Mesendoderm (in vitro differentiated cells): ENCODE data around the gene ZC3H4.
A peak's percentile ranks its signal among the peaks of the same experiment; 100 is the strongest.

Experiments used
- DNase-seq: peaks from one replicate; pipeline ENCODE4 v3.0.0; 2013
- H2AK5ac ChIP-seq: 2 replicates; pipeline ENCODE4 v1.6.1; 2013; ENCODE audit warnings: low read length, inconsistent platforms
- H2BK120ac ChIP-seq: 2 replicates; pipeline ENCODE4 v1.6.1; 2013; ENCODE audit warnings: low read depth, mild to moderate bottlenecking, low read length, moderate library complexity, mixed read lengths
- H2BK15ac ChIP-seq: replicated peaks from 2 replicates; pipeline ENCODE4 v1.6.1; 2013; ENCODE audit warnings: low read depth, mild to moderate bottlenecking, moderate library complexity
- H2BK5ac ChIP-seq: 2 replicates; pipeline ENCODE4 v1.6.1; 2013; ENCODE audit warnings: low read length, inconsistent platforms
- H3K18ac ChIP-seq: 2 replicates; pipeline ENCODE4 v1.6.1; 2013; ENCODE audit warnings: mild to moderate bottlenecking, low read length, mixed read lengths
- H3K23ac ChIP-seq: one replicate; pipeline ENCODE4 v1.6.1; 2013; ENCODE audit warnings: low read length
- H3K27ac ChIP-seq: 2 replicates; pipeline ENCODE4 v1.5.1; 2013; ENCODE audit warnings: low read depth, mild to moderate bottlenecking, inconsistent platforms, low read length, moderate library complexity
- H3K27me3 ChIP-seq: 2 replicates; pipeline ENCODE4 v1.6.1; 2013; ENCODE audit warnings: low read length, control low read depth, mild to moderate bottlenecking, inconsistent platforms; ENCODE audit not compliant: insufficient read depth, poor library complexity
- H3K36me3 ChIP-seq: 2 replicates; pipeline ENCODE4 v1.6.1; 2013; ENCODE audit warnings: low read length, inconsistent platforms; ENCODE audit not compliant: control insufficient read depth, insufficient read depth
- H3K4ac ChIP-seq: one replicate; pipeline ENCODE4 v1.6.1; 2013; ENCODE audit warnings: low read depth, mild to moderate bottlenecking, low read length, moderate library complexity
- H3K4me1 ChIP-seq: 2 replicates; pipeline ENCODE4 v1.6.1; 2013; ENCODE audit warnings: low read depth, low read length, inconsistent platforms; ENCODE audit not compliant: control insufficient read depth
- H3K4me2 ChIP-seq: 2 replicates; pipeline ENCODE4 v1.6.1; 2013; ENCODE audit warnings: low read length
- H3K4me3 ChIP-seq: 2 replicates; pipeline ENCODE4 v1.5.1; 2013; ENCODE audit warnings: mild to moderate bottlenecking, low read length
- H3K56ac ChIP-seq: one replicate; pipeline ENCODE4 v1.6.1; 2013; ENCODE audit warnings: low read length
- H3K79me1 ChIP-seq: 2 replicates; pipeline ENCODE4 v1.6.1; 2013; ENCODE audit warnings: low read length, inconsistent platforms
- H3K79me2 ChIP-seq: 2 replicates; pipeline ENCODE4 v1.6.1; 2013; ENCODE audit warnings: mild to moderate bottlenecking, low read length; ENCODE audit not compliant: control insufficient read depth, insufficient read depth
- H3K9ac ChIP-seq: 2 replicates; pipeline ENCODE4 v1.6.1; 2013; ENCODE audit warnings: low read length, inconsistent platforms
- H4K5ac ChIP-seq: one replicate; pipeline ENCODE4 v1.6.1; 2013; ENCODE audit warnings: low read length
- H4K8ac ChIP-seq: one replicate; pipeline ENCODE4 v1.6.1; 2013; ENCODE audit warnings: low read depth, mild to moderate bottlenecking, control low read depth, low read length, moderate library complexity
- WGBS: extraction: QIAGEN DNeasy Blood & Tissue Kit; methylation state at CpG from one replicate; pipeline ENCODE4 v1.1.7; 2013; ENCODE audit warnings: low lambda C conversion rate, missing lambda C conversion rate; ENCODE audit not compliant: insufficient coverage; ENCODE audit errors: extremely low coverage; 5-methylcytosine and 5-hydroxymethylcytosine counted together

Gene ZC3H4

GRCh38 chr19:47111682-47112165 is 1.9 kb downstream of the ZC3H4 start:
- H3K56ac ChIP-seq: peak overlapping the region; percentile 99
- peak overlapping the region; percentile 54 for H2BK5ac ChIP-seq
- H3K18ac ChIP-seq: peak overlapping the region; percentile 98
- no peak for DNase-seq
- peak overlapping the region; percentile 100 for H3K4ac ChIP-seq
- peak overlapping the region; percentile 41 for H4K8ac ChIP-seq
- H4K5ac ChIP-seq: peak overlapping the region; percentile 88
- no CpG with 5 or more reads among the region's 24 CpGs for WGBS
- peak overlapping the region; percentile 95 for H2BK120ac ChIP-seq
- no peak overlapping the region for H2BK15ac ChIP-seq
- H3K9ac ChIP-seq: peak overlapping the region; percentile 99
- H3K4me2 ChIP-seq: peak overlapping the region; percentile 77
- no peaks in the 10 kb centered on the region for H3K4me1 ChIP-seq
- peak overlapping the region; percentile 54 for H2AK5ac ChIP-seq
- H3K27me3 ChIP-seq: no peaks in the 10 kb centered on the region
- peak overlapping the region; percentile 15 for H3K23ac ChIP-seq
- peaks cover 3% of the 10 kb centered on the region for H3K79me1 ChIP-seq
- peaks cover 44% of the 10 kb centered on the region for H3K79me2 ChIP-seq
- H3K27ac ChIP-seq: peak overlapping the region; percentile 99
- H3K36me3 ChIP-seq: no peaks in the 10 kb centered on the region
- H3K4me3 ChIP-seq: peak overlapping the region; percentile 74

GRCh38 chr19:47111006-47111621 is 2.5 kb downstream of the ZC3H4 start:
- DNase-seq: peak; percentile 28
- Histone ChIP-seq H2BK120ac (peak overlapping the region; percentile 95), H3K9ac (peak overlapping the region; percentile 99), H3K4me3 (peak overlapping the region; percentile 74), H3K56ac (peak overlapping the region; percentile 99), H3K23ac (peak overlapping the region; percentile 29), H4K8ac (peak overlapping the region; percentile 41), H3K27ac (peak overlapping the region; percentile 99), H2AK5ac (peak overlapping the region; percentile 79), H3K4me1 (no peaks in the 10 kb centered on the region), H3K4ac (peak overlapping the region; percentile 100), H4K5ac (peak overlapping the region; percentile 68), H2BK15ac (no peak overlapping the region), H3K36me3 (no peaks in the 10 kb centered on the region), H3K79me1 (peaks cover 3% of the 10 kb centered on the region), H3K79me2 (peaks cover 50% of the 10 kb centered on the region), H3K4me2 (peak overlapping the region; percentile 77), H3K27me3 (no peaks in the 10 kb centered on the region), H2BK5ac (peak overlapping the region; percentile 94), H3K18ac (peak overlapping the region; percentile 98)
- no CpG with 5 or more reads among the region's 35 CpGs for WGBS

GRCh38 chr19:47110521-47111005 is 3.0 kb downstream of the ZC3H4 start:
- H2BK5ac ChIP-seq: peak overlapping the region; percentile 94
- peaks cover 56% of the 10 kb centered on the region for H3K79me2 ChIP-seq
- H3K56ac ChIP-seq: peak overlapping the region; percentile 99
- peak; percentile 35 for DNase-seq
- H3K79me1 ChIP-seq: peaks cover 7% of the 10 kb centered on the region
- H2BK120ac ChIP-seq: peak overlapping the region; percentile 30
- peak overlapping the region; percentile 99 for H3K9ac ChIP-seq
- H2BK15ac ChIP-seq: no peak overlapping the region
- H3K36me3 ChIP-seq: no peaks in the 10 kb centered on the region
- peak overlapping the region; percentile 79 for H2AK5ac ChIP-seq
- H3K27me3 ChIP-seq: no peaks in the 10 kb centered on the region
- H4K8ac ChIP-seq: no peak overlapping the region
- peak overlapping the region; percentile 98 for H3K18ac ChIP-seq
- no peaks in the 10 kb centered on the region for H3K4me1 ChIP-seq
- no peak overlapping the region for H4K5ac ChIP-seq
- H3K4me2 ChIP-seq: peak overlapping the region; percentile 77
- no CpG with 5 or more reads among the region's 12 CpGs for WGBS
- H3K23ac ChIP-seq: peak overlapping the region; percentile 29
- peak overlapping the region; percentile 100 for H3K4ac ChIP-seq
- H3K27ac ChIP-seq: peak overlapping the region; percentile 99
- peak overlapping the region; percentile 74 for H3K4me3 ChIP-seq

- no peak overlapping the region for H2BK15ac ChIP-seq
- peak overlapping the region; percentile 99 for H3K9ac ChIP-seq
- H3K27ac ChIP-seq: peak overlapping the region; percentile 52
- peaks cover 9% of the 10 kb centered on the region for H3K79me1 ChIP-seq
- peak overlapping the region; percentile 77 for H3K4me2 ChIP-seq
- H2BK120ac ChIP-seq: no peak overlapping the region
- H2BK5ac ChIP-seq: no peak overlapping the region
- H2AK5ac ChIP-seq: peak overlapping the region; percentile 64
- no peak overlapping the region for H3K18ac ChIP-seq
- DNase-seq: peak; percentile 60
- H4K5ac ChIP-seq: no peak overlapping the region
- no peaks in the 10 kb centered on the region for H3K4me1 ChIP-seq
- no peak overlapping the region for H3K4ac ChIP-seq
- peak overlapping the region; percentile 99 for H3K56ac ChIP-seq
- no CpG with 5 or more reads among the region's 15 CpGs for WGBS
- H3K36me3 ChIP-seq: no peaks in the 10 kb centered on the region
- no peak overlapping the region for H4K8ac ChIP-seq
- H3K79me2 ChIP-seq: peaks cover 64% of the 10 kb centered on the region
- no peak overlapping the region for H3K23ac ChIP-seq
- no peaks in the 10 kb centered on the region for H3K27me3 ChIP-seq
- peak overlapping the region; percentile 74 for H3K4me3 ChIP-seq
Observed at GRCh38 chr19:47109541-47110375, 3.8 kb downstream of the ZC3H4 start.

- no peaks in the 10 kb centered on the region for H3K4me1 ChIP-seq
- no peak overlapping the region for H4K5ac ChIP-seq
- H3K4me2 ChIP-seq: peak overlapping the region; percentile 77
- no peak overlapping the region for H3K4me3 ChIP-seq
- no peak overlapping the region for H3K23ac ChIP-seq
- no peak overlapping the region for H4K8ac ChIP-seq
- H2BK120ac ChIP-seq: no peak overlapping the region
- peaks cover 70% of the 10 kb centered on the region for H3K79me2 ChIP-seq
- H3K4ac ChIP-seq: no peak overlapping the region
- no peak overlapping the region for H3K18ac ChIP-seq
- peaks cover 12% of the 10 kb centered on the region for H3K79me1 ChIP-seq
- H2BK5ac ChIP-seq: no peak overlapping the region
- no peaks in the 10 kb centered on the region for H3K27me3 ChIP-seq
- peak overlapping the region; percentile 52 for H3K27ac ChIP-seq
- H3K56ac ChIP-seq: peak overlapping the region; percentile 99
- no CpG with 5 or more reads among the region's 2 CpGs for WGBS
- peak overlapping the region; percentile 99 for H3K9ac ChIP-seq
- H3K36me3 ChIP-seq: no peaks in the 10 kb centered on the region
- DNase-seq: no peak
- H2AK5ac ChIP-seq: no peak overlapping the region
- no peak overlapping the region for H2BK15ac ChIP-seq
Observed at GRCh38 chr19:47109177-47109540, 4.4 kb downstream of the ZC3H4 start.
